CD8-positive, alpha-beta memory T cell (primary cell): ENCODE data around the gene ZRSR2. TPM values are rescaled to one million over a fixed set of nuclear protein-coding genes. Genes with fewer than 3 reads are reported as not detected.

Source experiments
- CTCF ChIA-PET: fragments of 350-600 bp; sonication (Branson Sonifier 250); formaldehyde crosslinking; loops from one replicate; lab custom pipeline; 2021; ENCODE audit warnings: antibody characterized with exemption; lab: Charles Lee
- POLR2A ChIA-PET: fragments of 350-600 bp; sonication (Branson Sonifier 250); formaldehyde crosslinking; loops from one replicate; lab custom pipeline; 2021; ENCODE audit warnings: antibody characterized with exemption; lab: Charles Lee
- DNase-seq, 5 donors: peaks; one replicate each; pipeline versions ENCODE4 v3.0.0 to v3.0.0-alpha.2; 2020 to 2022; ENCODE audit warnings: mixed read lengths in 1 of 5
- H3K27ac ChIP-seq: one replicate; pipeline ENCODE4 v1.7.0; 2013; ENCODE audit warnings: low read depth, mild to moderate bottlenecking, low read length, moderate library complexity
- H3K27me3 ChIP-seq: 2 replicates; pipeline ENCODE4 v1.7.0; 2013; ENCODE audit warnings: low read length, mild to moderate bottlenecking; ENCODE audit not compliant: insufficient read depth, poor library complexity, severe bottlenecking
- H3K36me3 ChIP-seq: 2 replicates; pipeline ENCODE4 v1.7.0; 2013; ENCODE audit warnings: mild to moderate bottlenecking, low read length, moderate library complexity; ENCODE audit not compliant: insufficient read depth
- H3K4me1 ChIP-seq: 2 replicates; pipeline ENCODE4 v1.7.0; 2013; ENCODE audit warnings: mild to moderate bottlenecking, low read length, moderate library complexity; ENCODE audit not compliant: insufficient read depth
- H3K4me3 ChIP-seq: 2 replicates; pipeline ENCODE4 v1.7.0; 2013; ENCODE audit warnings: mild to moderate bottlenecking, low read length
- H3K9me3 ChIP-seq: 2 replicates; pipeline ENCODE4 v1.7.0; 2013; ENCODE audit warnings: mild to moderate bottlenecking, low read length
- H3K27ac Mint-ChIP-seq, 8 donors: one replicate each; pipeline ENCODE4 v1.8.0; 2020 to 2021; ENCODE audit warnings: mixed read lengths in 8 of 8, mild to moderate bottlenecking in 6 of 8, inconsistent platforms in 3 of 8, moderate library complexity in 3 of 8
- H3K27me3 Mint-ChIP-seq, 2 donors: one replicate each; pipeline ENCODE4 v1.8.0; 2020 to 2021; ENCODE audit warnings: mixed read lengths in 2 of 2, mild to moderate bottlenecking in 1 of 2, moderate library complexity in 1 of 2
- H3K36me3 Mint-ChIP-seq, 3 donors: one replicate each; pipeline ENCODE4 v1.8.0; 2020 to 2021; ENCODE audit warnings: mixed read lengths in 3 of 3, inconsistent platforms in 1 of 3, mild to moderate bottlenecking in 1 of 3
- H3K4me1 Mint-ChIP-seq, 3 donors: one replicate each; pipeline ENCODE4 v1.8.0; 2020 to 2021; ENCODE audit warnings: mixed read lengths in 3 of 3, inconsistent platforms in 1 of 3, mild to moderate bottlenecking in 1 of 3
- H3K4me3 Mint-ChIP-seq, 7 donors: one replicate each; pipeline ENCODE4 v1.8.0; 2020 to 2021; ENCODE audit warnings: mixed read lengths in 7 of 7, mild to moderate bottlenecking in 6 of 7, moderate library complexity in 4 of 7, inconsistent platforms in 2 of 7
- H3K9me3 Mint-ChIP-seq, 5 donors: one replicate each; pipeline ENCODE4 v1.8.0; 2020 to 2022; ENCODE audit warnings: mixed read lengths in 5 of 5, mild to moderate bottlenecking in 3 of 5, moderate library complexity in 2 of 5, inconsistent platforms in 1 of 5
- polyA plus RNA-seq: library from polyadenylated mRNA; unstranded; fragments of 300-500 nt; fragmentation: Illumina TruSeq; gene quantifications from one replicate; pipeline ENCODE4 v1.2.3, GENCODE V29; 2021
- total RNA-seq, 2 experiments: library from RNA; stranded (reverse); gene quantifications; one replicate each; pipeline ENCODE4 v1.2.3, GENCODE V29; 2021

The ZRSR2 gene
- total and polyA plus RNA-seq, 3 experiments from 2014 or later = 12.0 to 36.8 (median 12.4) TPM

- no peaks in the 10 kb centered on the region for H3K9me3 ChIP-seq
- H3K27ac ChIP-seq = no peak overlapping the region
- POLR2A ChIA-PET = no interaction called here
- CTCF ChIA-PET = no interaction called here
- Mint-ChIP-seq H3K4me3 (no peak overlapping the region), H3K9me3 (no peaks in the 10 kb centered on the region), H3K4me1 (no peaks in the 10 kb centered on the region), H3K27me3 (peaks cover 0 to 9% of the 10 kb centered on the region in 2 donors), H3K27ac (no peak overlapping the region), H3K36me3 (no peaks in the 10 kb centered on the region)
- H3K27me3 ChIP-seq = no peaks in the 10 kb centered on the region
- no peaks in the 10 kb centered on the region for H3K36me3 ChIP-seq
- no peak for DNase-seq
- H3K4me3 ChIP-seq = no peak overlapping the region
- no peaks in the 10 kb centered on the region for H3K4me1 ChIP-seq
Observed at GRCh38 chrX:15864023-15864422, 73.7 kb downstream of the ZRSR2 start.

DNA sequence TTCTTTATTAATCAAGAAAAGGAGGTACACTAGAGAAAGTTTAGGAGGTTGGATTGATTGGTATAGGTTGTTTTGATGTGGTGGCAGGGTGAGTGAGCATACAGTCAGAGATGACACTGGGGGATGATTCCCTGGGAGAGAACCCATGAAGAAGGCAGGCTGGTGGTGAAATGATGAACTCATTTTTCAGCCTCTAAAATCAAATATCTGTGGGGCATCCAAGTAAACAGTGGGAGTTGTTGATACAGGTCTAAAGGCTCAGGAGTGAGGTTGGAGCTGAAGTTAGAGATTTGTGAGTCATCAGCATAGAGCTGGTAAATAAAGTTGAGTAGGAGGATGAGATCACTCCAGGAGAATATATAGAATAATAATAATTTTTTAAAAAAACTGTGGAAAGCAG, 74.3 kb downstream of the ZRSR2 start:
- CTCF ChIA-PET = no interaction called here

DNA sequence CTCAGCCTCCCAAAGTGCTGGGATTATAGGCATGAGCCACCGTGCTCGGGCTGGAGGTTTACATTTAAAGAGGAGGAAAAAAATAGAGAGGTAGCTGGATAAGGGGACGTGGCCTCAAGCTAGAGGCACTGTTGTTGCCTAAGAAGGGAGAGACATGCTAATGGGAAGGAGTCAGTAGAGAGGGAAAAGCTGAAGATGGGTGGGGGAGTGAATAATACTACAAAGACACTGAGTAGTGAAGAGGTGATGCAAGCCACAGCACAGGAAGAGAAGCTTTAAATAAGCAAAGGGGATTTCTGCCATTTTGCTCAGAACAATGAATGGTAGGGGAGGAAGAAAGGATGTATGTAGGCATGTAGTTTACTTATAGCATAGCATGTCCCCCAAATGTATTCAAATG, 75.9 kb downstream of the ZRSR2 start:
- no peak overlapping the region for H3K4me3 ChIP-seq
- Mint-ChIP-seq H3K4me3 (no peak overlapping the region), H3K4me1 (no peaks in the 10 kb centered on the region), H3K27ac (no peak overlapping the region), H3K36me3 (no peaks in the 10 kb centered on the region), H3K27me3 (peaks cover 0 to 10% of the 10 kb centered on the region in 2 donors), H3K9me3 (no peaks in the 10 kb centered on the region)
- H3K36me3 ChIP-seq = no peaks in the 10 kb centered on the region
- H3K9me3 ChIP-seq = no peaks in the 10 kb centered on the region
- H3K27me3 ChIP-seq = no peaks in the 10 kb centered on the region
- POLR2A ChIA-PET = no interaction called here
- no peak for DNase-seq
- CTCF ChIA-PET = no interaction called here
- no peak overlapping the region for H3K27ac ChIP-seq
- no peaks in the 10 kb centered on the region for H3K4me1 ChIP-seq

More for the DNA sequence above, 74.3 kb downstream of the ZRSR2 start:
- no peak overlapping the region for H3K4me3 ChIP-seq
- no peaks in the 10 kb centered on the region for H3K9me3 ChIP-seq
- no peaks in the 10 kb centered on the region for H3K36me3 ChIP-seq
- no peak overlapping the region for H3K4me3 Mint-ChIP-seq
- H3K9me3 Mint-ChIP-seq = no peaks in the 10 kb centered on the region
- no peak overlapping the region for H3K27ac Mint-ChIP-seq
- POLR2A ChIA-PET = no interaction called here
- H3K4me1 ChIP-seq = no peaks in the 10 kb centered on the region
- H3K27ac ChIP-seq = no peak overlapping the region
- no peaks in the 10 kb centered on the region for H3K27me3 ChIP-seq
- H3K36me3 Mint-ChIP-seq = no peaks in the 10 kb centered on the region
- peaks cover 0 to 9% of the 10 kb centered on the region in 2 donors for H3K27me3 Mint-ChIP-seq
- H3K4me1 Mint-ChIP-seq = no peaks in the 10 kb centered on the region
- no peak for DNase-seq

- H3K27me3 ChIP-seq = no peaks in the 10 kb centered on the region
- no peaks in the 10 kb centered on the region for H3K9me3 Mint-ChIP-seq
- no peaks in the 10 kb centered on the region for H3K36me3 Mint-ChIP-seq
- no peaks in the 10 kb centered on the region for H3K9me3 ChIP-seq
- H3K27ac ChIP-seq = no peak overlapping the region
- H3K4me1 Mint-ChIP-seq = no peaks in the 10 kb centered on the region
- no peak overlapping the region for H3K4me3 Mint-ChIP-seq
- no peaks in the 10 kb centered on the region for H3K4me1 ChIP-seq
- POLR2A ChIA-PET = no interaction called here
- H3K27me3 Mint-ChIP-seq = peaks cover 0 to 6% of the 10 kb centered on the region in 2 donors
- CTCF ChIA-PET = no interaction called here
- no peak overlapping the region for H3K4me3 ChIP-seq
- no peak overlapping the region for H3K27ac Mint-ChIP-seq
- no peak for DNase-seq
- no peaks in the 10 kb centered on the region for H3K36me3 ChIP-seq
Observed at GRCh38 chrX:15869695-15870094, 79.4 kb downstream of the ZRSR2 start.

DNA sequence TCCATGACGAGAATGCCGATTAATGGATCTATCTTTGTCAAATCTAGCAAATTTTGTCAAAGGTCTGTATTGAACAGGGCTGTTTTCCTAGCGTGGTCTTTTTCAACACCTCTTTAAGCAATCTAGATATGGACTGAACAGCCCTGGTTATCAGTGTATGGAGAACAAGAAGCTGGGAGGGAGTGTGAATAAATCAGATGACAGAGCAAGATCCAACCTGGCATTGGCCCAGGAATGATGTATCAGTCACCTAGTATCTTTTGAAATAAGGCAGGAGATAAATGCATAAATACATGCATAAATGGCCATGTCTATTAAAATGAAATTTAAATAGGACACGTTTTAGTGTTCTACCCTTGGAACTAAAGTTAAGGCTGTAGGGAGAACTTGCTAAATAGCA, 80.0 kb downstream of the ZRSR2 start:
- H3K4me1 ChIP-seq = no peaks in the 10 kb centered on the region
- no peak for DNase-seq
- Mint-ChIP-seq H3K4me1 (no peaks in the 10 kb centered on the region), H3K4me3 (no peak overlapping the region), H3K27me3 (peaks cover 0 to 6% of the 10 kb centered on the region in 2 donors), H3K27ac (no peak overlapping the region), H3K36me3 (no peaks in the 10 kb centered on the region), H3K9me3 (no peaks in the 10 kb centered on the region)
- H3K9me3 ChIP-seq = no peaks in the 10 kb centered on the region
- no peaks in the 10 kb centered on the region for H3K36me3 ChIP-seq
- no peak overlapping the region for H3K27ac ChIP-seq
- ChIA-PET CTCF (no interaction called here), POLR2A (no interaction called here)
- no peaks in the 10 kb centered on the region for H3K27me3 ChIP-seq
- H3K4me3 ChIP-seq = no peak overlapping the region

Other genes starting within 250 kb of the ZRSR2 start
- gene ACE2, start 189.5 kb upstream of the ZRSR2 start, total RNA-seq = not detected
- gene ACE2, start 189.5 kb upstream of the ZRSR2 start, polyA plus RNA-seq = not detected
- gene CLTRN, start 125.7 kb upstream of the ZRSR2 start, total RNA-seq = under 1 TPM; 0.42 to 0.61 TPM
- 0.17 TPM for gene CLTRN, start 125.7 kb upstream of the ZRSR2 start, polyA plus RNA-seq
- gene CA5B, start 52.2 kb upstream of the ZRSR2 start, total RNA-seq = 1 to 10 TPM; 8.8 to 9.0 TPM
- 94.6 TPM for gene CA5B, start 52.2 kb upstream of the ZRSR2 start, polyA plus RNA-seq
- 10 to 100 TPM; 31.7 to 33.8 TPM for gene AP1S2, start 64.3 kb downstream of the ZRSR2 start, total RNA-seq
- 56.0 TPM for gene AP1S2, start 64.3 kb downstream of the ZRSR2 start, polyA plus RNA-seq